Measurements from ENCODE around the gene IKBKE.
"Not testable (repeated sequence)": the region's sequence is repeated elsewhere in the genome, so short reads cannot be mapped to it uniquely, and the experiment has no call there.

Gene IKBKE

DNA sequence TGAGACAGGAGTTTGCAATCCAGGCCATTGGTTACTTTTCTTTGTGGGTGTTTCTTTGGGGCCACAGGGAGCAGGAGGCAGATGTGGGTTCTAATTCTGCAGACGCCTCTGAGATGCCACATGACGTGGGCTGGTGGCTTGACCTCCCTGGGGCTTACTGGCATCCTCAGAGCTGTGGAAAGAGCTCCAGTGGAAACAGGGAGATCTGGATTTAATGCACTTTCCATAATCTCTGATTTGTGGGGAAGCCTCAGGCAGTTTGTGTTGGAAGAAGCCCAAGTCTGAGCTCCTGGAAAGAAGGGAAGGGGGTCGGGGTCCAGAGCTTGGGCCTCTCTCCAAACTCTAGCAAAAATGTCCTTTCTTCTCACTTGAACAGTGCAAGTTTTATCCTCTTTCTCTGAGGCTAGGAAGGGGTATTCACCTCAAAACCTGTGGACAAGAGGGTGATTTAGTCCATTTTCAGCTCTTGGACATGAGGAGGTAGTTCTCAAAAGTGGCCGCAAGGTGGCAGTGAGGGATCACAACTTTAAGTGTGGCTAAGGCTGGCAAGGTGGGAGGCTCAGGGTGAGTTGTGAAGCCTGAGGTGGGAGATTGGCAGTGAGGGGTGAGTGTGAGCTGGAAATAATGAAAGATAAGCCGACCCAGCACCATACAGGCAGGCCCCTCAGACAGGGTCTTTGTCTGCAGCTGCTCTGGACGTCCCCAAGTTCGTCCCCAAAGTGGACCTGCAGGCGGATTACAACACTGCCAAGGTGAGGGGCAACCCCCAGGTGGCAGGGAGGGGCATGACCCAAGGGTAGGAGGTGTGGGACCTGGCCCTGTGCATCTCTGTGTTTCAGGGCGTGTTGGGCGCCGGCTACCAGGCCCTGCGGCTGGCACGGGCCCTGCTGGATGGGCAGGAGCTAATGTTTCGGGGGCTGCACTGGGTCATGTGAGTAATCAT, 9.2 kb downstream of the IKBKE start:
- Histone ChIP-seq H3K9me3 (ENCODE audit: severe bottlenecking) (no peaks in the 10 kb centered on the region), H3K4me1 (ENCODE audit: insufficient read depth, poor library complexity, severe bottlenecking) (peaks cover 3% of the 10 kb centered on the region), H3K4me3 (ENCODE audit: severe bottlenecking) (no peak overlapping the region), H3K36me3 (ENCODE audit: low read depth) (no peaks in the 10 kb centered on the region), H3K27ac (ENCODE audit: poor library complexity, severe bottlenecking) (no peak overlapping the region), H3K27me3 (ENCODE audit: insufficient read depth, poor library complexity, severe bottlenecking) (no peaks in the 10 kb centered on the region)
- ATAC-seq (ENCODE audit: low read depth) (peak; percentile 60; the same call in 2 of the 3 replicates), DNase-seq (ENCODE audit: low spot score) (no peak)
- TF ChIP-seq, protein P1, sequence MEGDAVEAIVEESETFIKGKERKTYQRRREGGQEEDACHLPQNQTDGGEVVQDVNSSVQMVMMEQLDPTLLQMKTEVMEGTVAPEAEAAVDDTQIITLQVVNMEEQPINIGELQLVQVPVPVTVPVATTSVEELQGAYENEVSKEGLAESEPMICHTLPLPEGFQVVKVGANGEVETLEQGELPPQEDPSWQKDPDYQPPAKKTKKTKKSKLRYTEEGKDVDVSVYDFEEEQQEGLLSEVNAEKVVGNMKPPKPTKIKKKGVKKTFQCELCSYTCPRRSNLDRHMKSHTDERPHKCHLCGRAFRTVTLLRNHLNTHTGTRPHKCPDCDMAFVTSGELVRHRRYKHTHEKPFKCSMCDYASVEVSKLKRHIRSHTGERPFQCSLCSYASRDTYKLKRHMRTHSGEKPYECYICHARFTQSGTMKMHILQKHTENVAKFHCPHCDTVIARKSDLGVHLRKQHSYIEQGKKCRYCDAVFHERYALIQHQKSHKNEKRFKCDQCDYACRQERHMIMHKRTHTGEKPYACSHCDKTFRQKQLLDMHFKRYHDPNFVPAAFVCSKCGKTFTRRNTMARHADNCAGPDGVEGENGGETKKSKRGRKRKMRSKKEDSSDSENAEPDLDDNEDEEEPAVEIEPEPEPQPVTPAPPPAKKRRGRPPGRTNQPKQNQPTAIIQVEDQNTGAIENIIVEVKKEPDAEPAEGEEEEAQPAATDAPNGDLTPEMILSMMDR (IDR thresholded peaks at IDR 0.05; ENCODE audit: poor library complexity, severe bottlenecking): peak; percentile 84

DNA sequence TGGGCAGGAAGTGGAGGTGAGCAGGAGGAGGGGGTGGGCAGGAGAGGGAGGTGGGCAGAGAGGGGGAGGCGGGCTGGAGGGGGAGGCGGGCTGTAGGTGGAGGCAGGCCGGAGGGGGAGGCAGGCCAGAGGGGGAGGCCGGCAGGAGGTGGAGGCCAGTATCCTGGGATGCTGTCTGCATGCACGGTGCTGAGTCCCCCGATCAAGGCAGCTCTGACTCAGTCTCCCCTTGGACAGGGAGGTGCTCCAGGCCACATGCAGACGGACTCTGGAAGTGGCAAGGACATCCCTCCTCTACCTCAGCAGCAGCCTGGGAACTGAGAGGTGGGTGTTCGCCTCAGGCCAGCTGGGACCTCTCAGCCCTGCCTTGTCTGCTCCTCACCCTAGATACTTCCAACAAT, 9.9 kb downstream of the IKBKE start:
- Histone ChIP-seq H3K4me1 (ENCODE audit: insufficient read depth, poor library complexity, severe bottlenecking) (peaks cover 3% of the 10 kb centered on the region), H3K36me3 (ENCODE audit: low read depth) (no peaks in the 10 kb centered on the region), H3K27me3 (ENCODE audit: insufficient read depth, poor library complexity, severe bottlenecking) (no peaks in the 10 kb centered on the region), H3K27ac (ENCODE audit: poor library complexity, severe bottlenecking) (no peak overlapping the region), H3K9me3 (ENCODE audit: severe bottlenecking) (no peaks in the 10 kb centered on the region), H3K4me3 (ENCODE audit: severe bottlenecking) (no peak overlapping the region)
- ATAC-seq (ENCODE audit: low read depth): no peak
- TF ChIP-seq, protein P1 (IDR thresholded peaks at IDR 0.05; ENCODE audit: poor library complexity, severe bottlenecking): no peak
- no peak for DNase-seq (ENCODE audit: low spot score)

- H3K36me3 ChIP-seq (ENCODE audit: low read depth): no peaks in the 10 kb centered on the region
- ATAC-seq (ENCODE audit: low read depth): peak; percentile 47
Measured at GRCh38 chr1:206482611-206483010, 12.3 kb downstream of the IKBKE start.

DNA sequence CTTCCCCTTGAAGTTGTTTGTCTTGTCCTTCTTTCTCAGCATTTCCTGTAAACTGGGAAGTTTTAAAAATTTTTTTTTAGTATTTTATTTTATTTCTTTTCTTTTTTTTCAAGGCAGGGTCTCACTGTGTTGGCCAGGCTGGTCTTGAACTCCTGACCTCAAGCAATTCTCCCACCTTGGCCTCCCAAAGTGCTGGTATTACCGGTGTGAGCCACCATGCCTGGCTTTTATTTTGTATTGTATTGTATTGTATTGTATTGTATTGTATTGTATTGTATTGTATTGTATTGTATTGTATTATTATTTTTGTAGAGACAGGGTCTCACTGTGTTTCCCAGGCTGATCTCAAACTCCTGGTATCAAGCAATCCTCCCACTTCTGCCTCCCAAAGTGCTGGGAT, 13.6 kb downstream of the IKBKE start:
- not testable (repeated sequence) for DNase-seq (ENCODE audit: low spot score); H3K36me3 ChIP-seq (ENCODE audit: low read depth); H3K27me3 ChIP-seq (ENCODE audit: insufficient read depth, poor library complexity, severe bottlenecking); H3K4me3 ChIP-seq (ENCODE audit: severe bottlenecking); ATAC-seq (ENCODE audit: low read depth); H3K9me3 ChIP-seq (ENCODE audit: severe bottlenecking); H3K4me1 ChIP-seq (ENCODE audit: insufficient read depth, poor library complexity, severe bottlenecking); H3K27ac ChIP-seq (ENCODE audit: poor library complexity, severe bottlenecking)

More at GRCh38 chr1:206482611-206483010, 12.3 kb downstream of the IKBKE start:
- no peak overlapping the region for H3K4me3 ChIP-seq (ENCODE audit: severe bottlenecking)
- no peaks in the 10 kb centered on the region for H3K9me3 ChIP-seq (ENCODE audit: severe bottlenecking)
- H3K4me1 ChIP-seq (ENCODE audit: insufficient read depth, poor library complexity, severe bottlenecking): peaks cover 3% of the 10 kb centered on the region
- no peak for DNase-seq (ENCODE audit: low spot score)
- no peaks in the 10 kb centered on the region for H3K27me3 ChIP-seq (ENCODE audit: insufficient read depth, poor library complexity, severe bottlenecking)
- TF ChIP-seq, protein P1 (IDR thresholded peaks at IDR 0.05; ENCODE audit: poor library complexity, severe bottlenecking): no peak
- no peak overlapping the region for H3K27ac ChIP-seq (ENCODE audit: poor library complexity, severe bottlenecking)

GRCh38 chr1:206484901-206485300, 14.6 kb downstream of the IKBKE start:
- DNase-seq (ENCODE audit: low spot score) (no peak), ATAC-seq (ENCODE audit: low read depth) (no peak)
- no peaks in the 10 kb centered on the region for H3K36me3 ChIP-seq (ENCODE audit: low read depth)
- H3K27me3 ChIP-seq (ENCODE audit: insufficient read depth, poor library complexity, severe bottlenecking): no peaks in the 10 kb centered on the region
- no peak overlapping the region for H3K4me3 ChIP-seq (ENCODE audit: severe bottlenecking)
- H3K4me1 ChIP-seq (ENCODE audit: insufficient read depth, poor library complexity, severe bottlenecking): peaks cover 3% of the 10 kb centered on the region
- TF ChIP-seq, protein P1 (IDR thresholded peaks at IDR 0.05; ENCODE audit: poor library complexity, severe bottlenecking): no peak
- H3K9me3 ChIP-seq (ENCODE audit: severe bottlenecking): no peaks in the 10 kb centered on the region
- H3K27ac ChIP-seq (ENCODE audit: poor library complexity, severe bottlenecking): no peak overlapping the region
